NCI-H2227 treated with DMSO at 0.1 percent for 48 hours (cell line): Measurements from ENCODE around the gene TPBGL.

Experiments
- DNase-seq: peaks from one replicate; lab custom pipeline; 2025; lab: John Stamatoyannopoulos, UW

TPBGL gene

DNA sequence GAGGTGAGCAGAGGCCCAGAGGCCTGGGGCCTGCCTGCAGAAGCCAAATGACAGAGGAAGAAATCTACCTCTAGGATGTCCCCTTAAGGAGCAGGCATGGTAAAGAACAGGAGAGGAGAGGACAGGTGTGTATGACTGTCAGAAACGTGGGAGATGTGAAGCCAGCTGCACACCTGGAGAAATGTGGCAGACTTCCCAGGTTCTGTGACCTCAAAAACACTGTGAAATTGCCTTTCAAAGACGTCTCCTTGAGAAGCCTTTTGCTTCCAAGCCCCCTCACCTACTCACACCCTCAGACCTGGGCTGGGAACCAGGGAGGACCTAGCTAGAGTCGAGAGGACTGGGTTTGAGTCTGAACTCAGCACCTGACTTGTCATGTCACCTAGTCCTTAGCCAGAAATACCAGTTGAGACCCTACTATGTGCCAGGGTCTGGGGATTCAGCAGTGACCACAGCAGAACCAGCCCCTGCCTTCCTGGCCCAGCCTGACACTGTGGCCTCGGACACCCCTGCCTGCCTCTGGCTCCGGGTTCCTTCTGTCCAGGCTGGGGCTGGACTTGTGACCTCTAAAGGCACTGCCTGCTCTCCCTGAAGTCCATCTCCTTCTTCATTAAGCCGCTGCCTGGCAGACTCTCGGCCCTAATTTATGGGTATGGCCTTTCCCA lies 5.6 kb downstream of the TPBGL start:
- no peak for DNase-seq

- no peak for DNase-seq
These were observed 6.2 kb downstream of the TPBGL start for GRCh38 chr11:75246671-75247350.

- DNase-seq, result no peak
These were observed 8.3 kb downstream of the TPBGL start for GRCh38 chr11:75248924-75249256.

DNA sequence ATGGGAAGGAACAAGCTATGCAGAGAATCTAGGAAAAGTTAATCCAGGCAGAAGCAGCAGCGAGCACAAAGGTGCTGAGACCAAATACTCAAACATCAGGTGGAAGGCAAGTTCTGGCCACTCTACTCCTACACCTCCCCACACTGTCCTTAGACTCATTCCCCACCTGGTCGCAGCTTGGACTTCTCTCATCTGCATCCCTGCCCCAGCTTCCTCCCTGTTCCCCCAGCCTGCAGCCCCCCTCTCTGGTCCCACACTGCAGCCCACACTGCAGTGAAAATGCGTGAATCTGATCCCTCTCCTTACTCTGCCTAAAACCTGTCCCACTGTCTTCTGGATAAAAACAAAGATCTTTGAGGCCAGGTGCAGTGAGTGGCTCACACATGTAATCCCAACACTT lies 9.1 kb downstream of the TPBGL start:
- no peak for DNase-seq

DNA sequence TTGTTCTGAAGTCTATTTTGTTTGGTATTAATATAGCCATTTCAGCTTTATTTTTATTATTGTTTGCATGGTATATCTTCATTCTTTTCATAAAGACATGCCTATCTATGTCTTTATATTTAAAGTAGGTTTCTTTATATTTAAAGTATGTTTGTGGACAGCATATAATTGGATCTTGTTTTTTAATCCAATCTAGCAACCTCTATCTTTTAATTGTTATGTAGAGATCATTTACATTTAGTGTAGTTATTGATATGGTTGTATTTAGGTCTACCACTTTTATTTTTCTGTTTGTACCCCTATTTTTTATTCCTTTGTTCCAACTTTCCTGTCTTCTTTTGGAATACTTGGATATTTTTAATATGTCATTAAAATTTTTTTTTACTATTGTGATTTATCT lies 13.8 kb downstream of the TPBGL start:
- DNase-seq, result no peak

GRCh38 chr11:75260396-75261170 lies 20.0 kb downstream of the TPBGL start:
- no peak for DNase-seq

GRCh38 chr11:75261902-75262361 lies 21.4 kb downstream of the TPBGL start:
- DNase-seq, result no peak

- DNase-seq, result no peak
These were observed 21.9 kb downstream of the TPBGL start for GRCh38 chr11:75262436-75262835.

DNA sequence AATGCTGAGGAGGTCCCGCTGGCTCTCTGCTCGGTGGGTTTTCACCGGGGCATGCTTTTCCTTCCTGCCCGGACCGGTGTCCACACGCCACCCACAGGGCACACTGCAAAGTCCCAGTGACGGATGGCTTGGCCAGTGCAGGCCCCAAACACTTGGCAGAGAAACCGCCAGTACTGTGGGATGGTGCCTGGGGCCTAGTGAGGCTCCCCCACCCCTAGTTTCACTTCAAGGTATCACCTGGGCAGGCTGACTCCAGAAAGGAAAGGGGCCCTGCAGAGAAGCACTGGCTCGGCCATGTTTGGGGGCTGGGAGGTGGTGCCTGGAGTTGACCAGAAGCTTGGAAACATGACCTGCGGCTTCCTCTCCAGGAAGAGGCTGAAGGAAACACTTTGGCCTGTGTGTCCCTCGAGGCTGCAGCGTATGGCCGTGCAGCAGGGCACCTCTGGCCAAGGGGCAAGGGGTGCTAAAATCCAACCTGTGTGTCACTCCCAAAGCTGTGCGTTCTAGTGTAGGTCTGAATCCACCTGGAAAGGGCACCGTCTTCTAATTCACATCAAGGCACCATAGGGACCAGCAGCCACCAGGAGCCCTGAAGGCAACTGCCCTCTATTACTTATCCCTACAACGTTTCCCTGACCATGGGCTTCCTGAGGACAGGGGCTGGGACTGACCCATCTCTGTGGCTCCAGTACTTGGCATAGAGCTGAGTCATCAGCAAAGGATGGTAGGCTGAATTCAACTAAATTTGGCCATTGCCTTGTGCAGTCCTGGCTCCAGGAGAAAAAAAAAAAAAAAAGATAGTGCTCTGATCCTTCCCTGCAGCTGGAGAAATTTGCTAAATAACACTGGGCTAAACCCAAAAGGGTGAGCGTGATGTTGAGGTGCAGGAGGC lies 22.6 kb downstream of the TPBGL start:
- no peak for DNase-seq

GRCh38 chr11:75263944-75264349 lies 23.4 kb downstream of the TPBGL start:
- no peak for DNase-seq

GRCh38 chr11:75264356-75264755 lies 23.8 kb downstream of the TPBGL start:
- DNase-seq, result no peak

GRCh38 chr11:75264971-75265370 lies 24.4 kb downstream of the TPBGL start:
- no peak for DNase-seq

DNA sequence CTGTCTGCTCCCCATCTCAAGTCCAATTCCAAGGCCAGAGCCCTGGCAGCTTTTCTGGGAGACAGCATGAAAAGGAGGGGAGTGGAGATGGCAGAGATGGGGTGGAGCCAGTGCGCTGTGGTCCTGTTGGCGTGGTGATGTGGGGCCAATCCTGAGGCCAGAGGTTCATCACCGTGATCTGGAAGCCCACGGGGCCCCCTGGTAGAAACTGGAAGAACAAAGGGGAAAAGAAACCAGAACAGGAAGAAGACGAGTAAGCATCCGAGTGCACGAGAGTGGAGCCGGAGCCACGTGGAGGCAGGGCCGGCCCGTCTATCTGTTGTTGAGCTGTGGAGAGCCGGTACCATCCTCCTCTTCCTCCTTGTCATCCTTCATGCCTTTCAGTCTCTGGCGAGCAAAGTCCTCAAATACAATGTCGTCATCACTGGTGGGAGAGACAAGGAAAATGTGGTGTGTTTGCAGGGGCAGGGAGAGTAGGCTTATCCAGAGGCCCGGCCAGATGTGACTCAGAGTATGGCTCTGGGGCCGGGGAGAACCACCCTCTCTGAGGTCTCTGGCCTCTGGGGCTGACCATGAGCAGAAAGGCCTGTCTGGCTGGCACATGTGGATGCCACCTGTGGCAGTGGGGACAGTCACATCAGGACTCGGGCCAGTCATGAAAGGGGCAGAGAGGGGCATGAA lies 25.4 kb downstream of the TPBGL start:
- no peak for DNase-seq

GRCh38 chr11:75267171-75267970 lies 26.8 kb downstream of the TPBGL start:
- DNase-seq, result no peak

DNA sequence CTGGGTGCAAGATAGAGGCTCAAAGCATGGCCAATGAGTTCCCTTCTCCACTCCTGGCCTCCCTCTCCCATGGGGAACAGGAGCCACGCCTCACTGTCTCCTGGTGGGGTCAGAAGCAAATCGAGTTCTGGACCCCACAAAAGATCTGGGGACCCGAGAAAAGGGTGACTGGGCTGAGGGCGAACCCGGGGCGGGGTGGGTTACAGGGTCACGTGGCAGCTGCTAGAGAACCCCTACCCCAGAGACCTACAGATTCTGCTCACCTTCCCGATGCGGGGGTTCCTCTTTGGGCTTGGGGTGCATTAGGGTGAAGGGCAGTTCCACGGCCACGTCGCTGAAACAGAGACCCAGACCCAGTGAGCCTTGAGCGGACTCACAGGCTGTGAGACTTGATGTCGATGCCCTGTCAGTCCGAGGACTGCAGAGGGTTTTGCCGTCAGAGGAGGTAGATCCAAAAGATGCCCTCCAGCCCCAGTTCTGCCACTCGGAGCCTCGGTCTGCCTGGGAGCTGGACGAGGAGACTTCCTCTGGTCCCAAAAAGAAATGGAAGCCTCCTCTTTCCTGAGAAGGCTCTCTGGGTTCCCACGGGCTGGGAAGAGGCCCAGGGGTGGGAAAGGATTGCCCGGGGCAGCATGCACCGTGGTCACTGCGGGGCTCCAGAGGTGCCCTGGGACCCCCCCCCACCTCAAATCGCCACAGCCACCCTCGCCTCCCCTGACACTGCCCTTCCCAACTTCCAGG lies 28.2 kb downstream of the TPBGL start:
- no peak for DNase-seq

- no peak for DNase-seq
These were observed 28.7 kb downstream of the TPBGL start for GRCh38 chr11:75269367-75269660.

GRCh38 chr11:75269896-75270295 lies 29.3 kb downstream of the TPBGL start:
- no peak for DNase-seq

- DNase-seq, result no peak
These were observed 30.4 kb downstream of the TPBGL start for GRCh38 chr11:75270896-75271418.

DNA sequence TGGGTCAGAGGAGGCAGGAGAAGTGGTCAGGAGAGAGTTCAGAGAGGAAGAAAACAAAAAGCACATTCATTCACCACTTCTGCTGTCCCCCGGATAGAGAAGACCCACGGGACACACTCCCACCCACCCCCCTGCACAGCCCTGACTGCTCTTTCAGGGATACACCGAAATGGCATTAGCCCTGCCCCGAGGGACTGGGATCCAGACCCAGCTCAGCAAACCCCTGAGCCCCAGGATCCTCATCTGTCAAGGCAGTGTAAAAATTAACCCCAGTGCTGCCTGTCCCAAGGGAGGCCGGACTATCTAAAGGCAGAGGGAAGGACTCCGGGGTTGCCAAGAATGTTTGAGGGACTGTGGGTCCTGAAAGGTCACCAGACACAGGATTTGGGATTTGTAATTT lies 31.2 kb downstream of the TPBGL start:
- DNase-seq, result no peak

DNA sequence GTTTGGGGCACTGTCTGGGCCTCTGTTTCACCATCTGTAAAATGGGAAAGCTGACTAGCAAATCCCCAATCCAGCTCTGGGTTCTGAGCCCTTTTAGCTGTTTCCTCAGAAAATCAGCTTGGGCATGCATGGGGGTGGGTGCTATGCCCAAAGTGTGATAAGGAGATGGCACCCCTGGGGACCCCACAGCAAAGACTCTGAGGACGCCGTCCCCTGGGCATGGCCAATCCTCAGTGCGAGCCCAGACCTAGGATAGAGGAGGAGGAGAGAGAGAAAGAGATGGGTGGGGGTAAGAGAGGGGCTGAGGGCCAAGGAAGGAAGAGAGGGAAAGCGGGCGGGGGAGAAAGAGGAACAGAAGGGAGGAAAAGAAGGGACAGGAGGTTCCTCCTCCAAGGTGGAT lies 31.8 kb downstream of the TPBGL start:
- DNase-seq, result no peak
